Measurements from ENCODE around the gene WDR5B.
"Not testable (repeated sequence)": the region's sequence is repeated elsewhere in the genome, so short reads cannot be mapped to it uniquely, and the experiment has no call there.

WDR5B gene

GRCh38 chr3:122415762-122416654 lies at the start of gene WDR5B:
WDR5B (minus strand) TSS chr3:122416062; CDS start chr3:122415528, 534 bp downstream.
- DNase-seq = peak; percentile 99

- no peak for DNase-seq
These were observed 48.8 kb upstream of the WDR5B start for GRCh38 chr3:122464659-122465058.

- DNase-seq = no peak
These were observed 46.5 kb upstream of the WDR5B start for GRCh38 chr3:122462406-122462805.

DNA sequence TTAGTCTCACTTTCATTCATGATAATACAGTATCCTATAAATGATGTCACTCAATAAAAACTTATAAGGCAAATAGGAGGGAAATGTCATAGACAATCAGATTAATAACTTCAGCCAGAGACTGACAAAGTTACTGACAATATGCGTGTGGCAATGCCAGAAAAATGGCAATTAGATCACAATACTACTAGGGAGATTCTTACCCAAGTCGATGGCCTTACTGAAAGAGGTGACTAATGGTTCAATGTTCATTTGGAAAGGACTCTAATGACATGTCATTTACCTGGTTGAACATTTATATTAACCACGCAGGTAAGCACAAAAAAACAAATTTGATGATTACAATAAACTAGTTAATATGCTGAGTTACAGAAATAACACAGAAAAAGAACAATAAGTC lies 45.9 kb upstream of the WDR5B start:
- no peak for DNase-seq

- no peak for DNase-seq
These were observed 43.1 kb upstream of the WDR5B start for GRCh38 chr3:122458992-122459391.

DNA sequence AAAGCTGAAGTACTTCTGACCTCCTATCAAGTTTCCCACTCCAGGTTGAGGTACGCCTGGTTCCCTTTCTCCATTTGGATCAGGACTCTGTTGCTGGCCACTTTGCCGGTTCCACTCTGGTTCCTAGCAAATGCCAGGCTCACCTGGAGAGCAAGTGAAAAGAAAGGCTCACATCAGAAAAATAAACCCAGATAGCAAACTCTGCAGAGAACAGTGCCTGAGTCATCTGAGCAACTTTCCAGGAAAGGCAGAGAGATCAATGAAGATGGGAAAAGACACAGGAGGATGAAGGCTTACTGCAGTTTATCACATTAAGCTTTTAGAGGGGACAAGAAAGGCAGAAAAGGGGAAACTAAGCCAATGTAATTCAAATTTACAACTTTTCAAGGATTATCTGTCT lies 41.8 kb upstream of the WDR5B start:
- no peak for DNase-seq

GRCh38 chr3:122456074-122456473 lies 40.2 kb upstream of the WDR5B start:
- DNase-seq = no peak

GRCh38 chr3:122451371-122451770 lies 35.5 kb upstream of the WDR5B start:
- DNase-seq = no peak

DNA sequence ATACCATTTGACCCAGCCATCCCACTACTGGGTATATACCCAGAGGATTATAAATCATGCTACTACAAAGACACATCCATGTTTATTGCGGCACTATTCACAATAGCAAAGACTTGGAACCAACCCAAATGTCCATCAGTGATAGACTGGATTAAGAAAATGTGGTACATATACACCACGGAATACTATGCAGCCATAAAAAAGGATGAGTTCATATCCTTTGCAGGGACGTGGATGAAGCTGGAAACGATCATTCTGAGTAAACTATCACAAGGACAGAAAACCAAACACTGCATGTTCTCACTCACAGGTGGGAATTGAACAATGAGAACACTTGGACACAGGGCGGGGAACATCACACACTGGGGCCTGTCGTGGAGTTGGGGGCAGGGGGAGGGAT lies 32.4 kb upstream of the WDR5B start:
- DNase-seq = not testable (repeated sequence)

GRCh38 chr3:122444491-122444887 lies 28.6 kb upstream of the WDR5B start:
- not testable (repeated sequence) for DNase-seq

- DNase-seq = not testable (repeated sequence)
These were observed 28.1 kb upstream of the WDR5B start for GRCh38 chr3:122443762-122444490.

DNA sequence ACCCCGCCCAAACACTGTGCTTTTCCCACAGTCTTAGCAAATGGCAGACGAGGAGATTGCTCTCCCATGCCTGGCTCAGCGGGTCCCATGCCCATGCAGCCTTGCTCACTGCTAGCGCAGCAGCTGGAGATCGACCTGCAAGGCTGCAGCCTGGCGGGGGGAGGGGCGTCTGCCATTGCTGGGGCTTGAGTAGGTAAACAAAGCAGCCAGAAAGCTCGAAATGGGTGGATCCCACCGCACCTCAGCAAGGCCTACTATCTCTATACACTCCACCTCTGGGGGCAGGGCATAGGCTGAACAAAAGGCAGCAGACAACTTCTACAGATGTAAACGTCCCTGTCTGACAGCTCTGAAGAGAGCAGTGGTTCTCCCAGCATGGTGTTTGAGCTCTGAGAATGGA lies 27.2 kb upstream of the WDR5B start:
- no peak for DNase-seq

GRCh38 chr3:122435950-122436349 lies 20.1 kb upstream of the WDR5B start:
- no peak for DNase-seq

- DNase-seq = no peak
These were observed 14.5 kb upstream of the WDR5B start for GRCh38 chr3:122430371-122430770.

DNA sequence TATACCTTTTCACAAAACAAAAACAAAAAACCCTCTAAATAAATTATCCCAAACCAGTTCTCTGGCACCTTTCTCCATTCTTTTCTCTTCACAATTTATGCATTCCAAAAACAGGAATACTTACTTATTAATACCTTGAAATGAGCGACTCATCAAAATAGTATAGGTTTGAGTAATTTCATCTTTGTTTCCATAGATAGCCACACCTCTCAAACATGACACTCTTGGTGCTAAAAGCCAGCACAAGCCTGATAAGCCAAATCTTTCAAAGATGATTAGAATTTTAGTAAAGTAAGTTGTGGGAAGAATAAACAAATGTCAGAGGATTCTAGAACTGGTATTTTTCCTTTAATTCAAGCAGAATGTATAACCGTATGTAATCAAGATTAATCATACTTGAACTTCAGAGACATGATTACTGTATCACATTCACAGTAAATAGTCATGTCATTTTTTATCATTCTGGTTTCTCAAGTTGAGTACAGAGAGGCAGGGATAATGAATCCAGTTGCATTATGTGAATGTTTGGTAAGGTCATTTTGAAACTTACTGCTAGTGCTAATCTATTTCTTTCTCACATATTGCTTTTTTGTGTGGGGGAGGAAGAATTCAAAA lies 12.1 kb upstream of the WDR5B start:
- DNase-seq = no peak

DNA sequence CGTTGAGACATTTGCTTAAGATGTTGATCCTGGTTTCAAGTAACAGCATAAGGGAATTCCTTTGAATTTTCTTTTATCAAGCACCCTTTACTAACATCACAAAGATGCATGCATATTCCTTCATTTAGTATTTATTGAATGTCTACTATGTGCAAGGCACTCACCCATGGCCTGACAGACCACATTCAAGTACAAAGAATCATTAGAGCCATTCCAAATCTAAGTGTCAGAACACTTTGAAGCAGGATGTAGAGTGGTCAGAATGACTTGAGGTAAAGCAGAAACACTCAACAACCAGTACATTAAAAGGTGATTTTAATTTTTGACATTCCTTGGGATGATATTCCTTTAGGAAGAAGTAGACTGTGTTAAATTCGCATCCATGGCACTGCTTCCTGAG lies 6.0 kb upstream of the WDR5B start:
- no peak for DNase-seq

DNA sequence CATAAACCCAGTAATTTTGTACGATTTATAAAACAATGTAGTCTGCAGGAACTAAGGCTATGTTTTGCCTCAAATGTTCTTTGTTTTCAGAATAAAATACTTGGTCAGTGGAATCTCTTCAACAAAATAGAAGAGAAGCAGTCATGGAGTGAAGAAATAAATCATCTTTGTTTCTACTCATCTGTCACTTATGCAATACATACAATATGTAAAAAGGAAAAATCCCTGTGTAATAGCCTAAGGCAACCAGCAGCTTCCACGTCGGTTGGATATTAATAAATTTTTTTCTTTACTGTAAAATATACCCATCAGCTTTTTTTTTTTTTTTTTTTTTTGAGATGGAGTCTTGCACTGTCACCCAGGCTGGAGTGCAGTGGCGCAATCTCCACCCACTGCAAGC lies 5.2 kb upstream of the WDR5B start:
- no peak for DNase-seq

GRCh38 chr3:122416966-122417365 lies 1.1 kb upstream of the WDR5B start:
- DNase-seq = no peak

DNA sequence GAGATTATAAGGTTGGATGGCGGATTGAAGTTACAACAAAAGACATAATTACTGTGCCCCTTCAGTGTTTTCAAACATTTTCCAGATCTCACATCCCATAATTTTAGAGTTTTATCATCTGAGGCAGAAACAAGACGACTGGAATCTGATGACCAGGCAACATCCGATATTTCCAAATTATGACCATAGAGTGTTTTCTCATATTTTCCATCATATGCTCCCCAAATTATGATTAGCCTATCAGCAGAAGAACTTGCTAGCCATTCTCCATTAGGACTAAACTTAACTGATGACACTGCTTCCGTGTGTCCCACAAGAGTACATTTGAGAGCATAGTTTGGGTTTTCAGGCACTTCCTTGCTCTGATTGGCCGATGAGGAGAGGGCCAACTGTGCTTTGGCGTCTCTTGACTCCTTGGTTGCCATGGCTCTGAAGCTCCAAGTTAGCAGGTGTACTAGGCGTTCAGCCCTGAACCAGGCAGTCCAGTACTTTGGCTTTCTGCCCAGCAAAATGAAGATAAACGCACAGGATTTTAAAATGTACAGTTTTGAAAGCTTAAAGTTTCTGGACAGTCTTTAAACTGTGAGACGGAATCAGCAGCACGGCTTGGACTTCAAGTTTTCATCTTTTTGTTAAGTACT lies 638 bp downstream of the WDR5B start:
- peak; percentile 47 for DNase-seq

DNA sequence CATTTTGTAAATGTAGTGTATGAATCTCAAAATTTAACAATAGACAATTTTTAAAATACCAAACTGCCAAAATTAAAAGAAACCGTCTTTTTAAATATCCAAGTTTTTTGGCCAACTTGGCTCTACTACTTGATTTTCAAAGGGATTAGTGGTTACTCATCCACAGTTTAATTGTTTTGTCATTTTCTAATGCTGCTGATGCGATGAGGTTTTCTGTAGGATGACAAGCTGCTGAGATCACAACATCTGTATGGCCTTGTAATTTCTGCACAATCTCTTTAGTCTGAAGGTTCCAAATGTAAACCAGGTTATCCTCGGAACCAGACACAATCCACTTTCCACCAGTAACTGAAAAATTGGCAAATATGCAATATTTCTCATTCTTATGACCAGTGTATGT lies 1.5 kb downstream of the WDR5B start:
- no peak for DNase-seq

GRCh38 chr3:122410639-122411038 lies 5.2 kb downstream of the WDR5B start:
- no peak for DNase-seq

DNA sequence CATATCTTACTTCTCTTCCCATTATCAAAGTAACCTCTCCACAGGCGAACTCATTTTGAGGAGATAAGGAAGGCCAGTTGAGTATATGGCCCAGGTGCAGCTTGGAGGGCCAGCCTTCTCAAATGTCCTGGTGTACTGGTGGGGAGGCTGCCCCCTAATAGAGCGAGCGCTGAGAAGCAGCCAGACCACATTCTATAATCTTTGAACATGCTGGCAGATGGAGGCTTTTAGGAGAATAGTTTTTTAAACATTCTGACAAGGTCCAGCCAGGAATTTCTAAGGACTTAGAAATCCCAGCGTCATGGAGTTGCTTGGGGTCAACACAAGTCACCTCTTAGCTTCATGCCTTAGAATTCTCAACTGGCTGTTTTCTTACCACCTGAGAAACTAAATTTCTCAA lies 5.8 kb downstream of the WDR5B start:
- DNase-seq = no peak

GRCh38 chr3:122409446-122409845 lies 6.4 kb downstream of the WDR5B start:
- no peak for DNase-seq
